Measurements from ENCODE around the gene PDCL2.

The PDCL2 gene

DNA sequence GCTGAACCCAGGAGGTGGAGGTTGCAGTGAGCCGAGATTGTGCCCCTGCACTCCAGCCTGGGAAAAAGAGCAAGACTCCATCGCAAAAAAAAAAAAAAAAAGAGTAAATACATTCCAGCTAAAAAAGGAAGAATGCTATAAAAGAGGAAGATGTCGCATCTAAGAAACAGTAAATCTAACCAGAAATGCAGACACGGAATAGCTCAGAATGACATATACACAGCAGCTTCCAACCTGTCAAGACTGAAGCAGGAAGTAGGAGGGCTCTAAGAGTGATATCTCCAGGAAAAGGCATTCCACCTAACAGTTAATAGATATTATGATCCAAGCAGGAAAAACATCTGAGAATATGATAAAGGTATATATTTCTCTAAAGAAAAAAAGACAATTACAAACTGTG is 61.4 kb downstream of the PDCL2 start:
- DNase-seq, result no peak

DNA sequence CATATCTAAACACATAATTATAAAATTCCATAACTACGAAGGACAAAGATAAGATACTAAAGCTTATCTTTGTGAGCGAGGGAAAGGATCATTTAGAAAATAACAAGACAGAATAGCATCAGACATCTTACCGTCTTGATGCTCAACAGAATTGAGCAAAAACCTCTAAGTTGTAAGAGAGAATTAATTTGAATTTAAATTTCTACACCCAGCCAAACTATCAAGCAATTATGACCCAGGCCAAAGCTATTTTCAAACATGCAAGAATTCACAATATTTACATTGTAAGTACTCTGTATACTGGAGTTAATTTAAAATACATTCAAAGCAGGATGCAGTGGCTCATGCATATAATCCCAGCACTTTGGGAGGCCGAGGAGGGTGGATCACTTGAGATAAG is 61.9 kb downstream of the PDCL2 start:
- DNase-seq, result no peak

GRCh38 chr4:55528491-55528890 is 63.6 kb downstream of the PDCL2 start:
- no peak for DNase-seq

- no peak for DNase-seq
Observed at GRCh38 chr4:55524844-55525571, 67.0 kb downstream of the PDCL2 start.

- no peak for DNase-seq
Observed at GRCh38 chr4:55518442-55518841, 73.6 kb downstream of the PDCL2 start.

DNA sequence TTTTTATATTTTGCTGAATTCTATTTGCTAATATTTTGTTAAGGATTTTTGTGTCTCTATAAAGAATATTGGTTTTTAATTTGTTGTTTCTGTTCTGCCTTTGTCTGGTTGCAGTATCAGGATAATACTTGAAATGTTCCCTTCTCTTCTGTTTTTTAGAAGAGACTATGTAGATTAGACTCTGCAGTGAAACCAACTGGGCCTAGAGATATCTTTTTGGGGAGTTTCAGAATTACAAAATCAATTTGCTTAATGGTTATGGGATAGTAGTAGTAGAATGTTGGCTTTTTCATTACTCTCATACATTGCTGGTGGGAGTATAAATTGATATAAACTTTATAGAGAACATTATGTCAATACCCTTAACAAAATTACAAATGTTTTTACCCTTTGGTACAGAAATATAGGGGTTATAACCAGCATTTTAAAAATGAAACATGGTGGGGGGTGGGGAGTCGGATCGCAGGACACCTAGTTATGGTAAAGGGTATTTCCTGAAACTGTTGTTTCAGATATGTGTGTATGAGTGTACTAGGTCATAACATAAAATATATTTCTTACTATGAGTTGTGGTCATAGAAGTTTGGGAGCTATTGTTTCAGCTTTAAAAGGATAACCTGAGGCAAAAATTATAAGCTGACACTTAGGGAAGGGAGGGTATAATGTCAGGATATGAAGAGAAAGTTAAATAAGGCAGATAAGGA is 74.4 kb downstream of the PDCL2 start:
- no peak for DNase-seq

GRCh38 chr4:55512922-55513571 is 79.0 kb downstream of the PDCL2 start:
- no peak for DNase-seq

- no peak for DNase-seq
Observed at GRCh38 chr4:55512077-55512476, 80.0 kb downstream of the PDCL2 start.

DNA sequence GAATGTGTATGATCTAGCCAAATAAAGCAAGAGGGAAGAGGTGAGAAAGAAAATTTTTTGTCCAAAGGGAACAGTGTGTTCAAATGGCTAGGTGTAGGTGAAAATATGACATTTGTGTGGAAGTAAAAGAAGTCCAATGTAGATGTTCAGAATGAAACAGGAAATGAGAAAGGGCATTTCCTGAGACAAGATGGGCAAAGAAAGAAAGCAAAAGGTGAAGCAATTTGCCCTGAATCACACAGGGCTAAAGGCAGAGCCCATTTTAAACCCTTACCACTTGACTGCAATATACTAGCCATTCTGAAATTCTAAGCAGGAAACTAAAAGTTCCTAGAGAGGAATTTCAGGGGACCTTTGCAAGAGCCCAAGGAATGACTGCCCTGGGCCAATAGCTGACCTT is 81.4 kb downstream of the PDCL2 start:
- no peak for DNase-seq

DNA sequence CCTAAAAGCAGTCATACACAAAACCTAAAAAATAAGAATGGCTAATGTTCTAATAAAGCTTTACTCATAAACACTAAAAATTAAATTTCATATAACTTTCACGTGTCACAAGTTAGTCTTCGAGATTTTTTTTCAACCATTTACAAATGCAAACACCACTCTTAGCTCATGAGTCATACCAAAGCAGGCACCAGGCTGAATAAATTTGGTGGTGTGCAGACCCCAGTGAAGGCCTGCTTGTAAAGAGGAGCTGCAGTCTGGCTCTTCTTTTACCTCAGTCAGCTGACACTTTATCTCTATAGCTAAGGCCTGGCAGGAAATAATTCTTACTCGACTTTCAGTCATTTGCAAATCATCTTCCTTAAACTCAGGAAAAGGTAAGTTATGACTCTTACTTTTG is 82.8 kb downstream of the PDCL2 start:
- no peak for DNase-seq

GRCh38 chr4:55507612-55508011 is 84.4 kb downstream of the PDCL2 start:
- DNase-seq, result no peak
